HG02678 (cell line): ENCODE measurements around the gene EPN2.
A peak's percentile ranks its signal among the peaks of the same experiment; 100 is the strongest.
"Not testable (repeated sequence)": the region's sequence is repeated elsewhere in the genome, so short reads cannot be mapped to it uniquely, and the experiment has no call there.

Source experiments
- ATAC-seq: cut with Tn5 transposase; IDR thresholded peaks from one replicate; pipeline ENCODE4 v1.9.1; 2021; ENCODE audit warnings: mild to moderate bottlenecking, moderate library complexity; ENCODE audit not compliant: unreplicated experiment

EPN2 gene

GRCh38 chr17:19343256-19343630 is 106.1 kb downstream of the EPN2 start:
- no peak for ATAC-seq

GRCh38 chr17:19343671-19344151 is 106.5 kb downstream of the EPN2 start:
- ATAC-seq: no peak

GRCh38 chr17:19344311-19345066 is 107.3 kb downstream of the EPN2 start:
- ATAC-seq: no peak

- no peak for ATAC-seq
Observed at GRCh38 chr17:19345067-19345460, 107.9 kb downstream of the EPN2 start.

GRCh38 chr17:19345486-19346350 is 108.6 kb downstream of the EPN2 start:
- ATAC-seq: no peak

GRCh38 chr17:19346351-19347255 is 109.4 kb downstream of the EPN2 start:
- ATAC-seq: no peak

- ATAC-seq: no peak
Observed at GRCh38 chr17:19347323-19348080, 110.3 kb downstream of the EPN2 start.

- ATAC-seq: no peak
Observed at GRCh38 chr17:19348081-19348650, 111.0 kb downstream of the EPN2 start.

GRCh38 chr17:19348806-19349205 is 111.6 kb downstream of the EPN2 start:
- no peak for ATAC-seq

- ATAC-seq: not testable (repeated sequence)
Observed at GRCh38 chr17:19353401-19353800, 116.2 kb downstream of the EPN2 start.

GRCh38 chr17:19354748-19355147 is 117.6 kb downstream of the EPN2 start:
- no peak for ATAC-seq

GRCh38 chr17:19357351-19357750 is 120.2 kb downstream of the EPN2 start:
- ATAC-seq: no peak

- no peak for ATAC-seq
Observed at GRCh38 chr17:19357761-19358160, 120.6 kb downstream of the EPN2 start.

- ATAC-seq: no peak
Observed at GRCh38 chr17:19359151-19359550, 122.0 kb downstream of the EPN2 start.

GRCh38 chr17:19359856-19360255 is 122.7 kb downstream of the EPN2 start:
- no peak for ATAC-seq

- ATAC-seq: no peak
Observed at GRCh38 chr17:19360772-19361171, 123.6 kb downstream of the EPN2 start.

- ATAC-seq: no peak
Observed at GRCh38 chr17:19361326-19361725, 124.2 kb downstream of the EPN2 start.

GRCh38 chr17:19361944-19362276 is 124.7 kb downstream of the EPN2 start:
- ATAC-seq: no peak

GRCh38 chr17:19362277-19363113 is 125.3 kb downstream of the EPN2 start, which contains the start of gene B9D1:
TSS of gene B9D1 (minus strand) at chr17:19362723. CDS start at chr17:19362569, 154 bp downstream.
- ATAC-seq: peak; percentile 84
